ENCODE measurements around the gene MFAP4.

DNA sequence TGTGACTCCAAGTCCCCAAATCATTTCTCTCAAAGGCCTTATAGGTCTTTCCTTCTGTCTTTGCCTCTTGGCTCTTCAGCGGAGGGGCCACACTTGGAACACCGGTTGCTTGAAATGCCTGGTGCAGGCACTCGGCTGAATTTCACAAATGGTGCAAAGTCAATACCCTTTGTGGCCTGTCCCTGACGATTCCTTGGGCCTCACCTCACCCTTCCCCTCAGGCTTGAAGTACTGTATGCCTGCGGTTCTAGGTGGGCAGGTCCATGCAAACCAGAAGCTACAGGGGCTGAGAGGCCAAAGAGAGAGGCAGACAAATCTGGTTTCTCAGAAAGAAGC, 20.4 kb downstream of the MFAP4 start:
- TF ChIP-seq, protein P1, sequence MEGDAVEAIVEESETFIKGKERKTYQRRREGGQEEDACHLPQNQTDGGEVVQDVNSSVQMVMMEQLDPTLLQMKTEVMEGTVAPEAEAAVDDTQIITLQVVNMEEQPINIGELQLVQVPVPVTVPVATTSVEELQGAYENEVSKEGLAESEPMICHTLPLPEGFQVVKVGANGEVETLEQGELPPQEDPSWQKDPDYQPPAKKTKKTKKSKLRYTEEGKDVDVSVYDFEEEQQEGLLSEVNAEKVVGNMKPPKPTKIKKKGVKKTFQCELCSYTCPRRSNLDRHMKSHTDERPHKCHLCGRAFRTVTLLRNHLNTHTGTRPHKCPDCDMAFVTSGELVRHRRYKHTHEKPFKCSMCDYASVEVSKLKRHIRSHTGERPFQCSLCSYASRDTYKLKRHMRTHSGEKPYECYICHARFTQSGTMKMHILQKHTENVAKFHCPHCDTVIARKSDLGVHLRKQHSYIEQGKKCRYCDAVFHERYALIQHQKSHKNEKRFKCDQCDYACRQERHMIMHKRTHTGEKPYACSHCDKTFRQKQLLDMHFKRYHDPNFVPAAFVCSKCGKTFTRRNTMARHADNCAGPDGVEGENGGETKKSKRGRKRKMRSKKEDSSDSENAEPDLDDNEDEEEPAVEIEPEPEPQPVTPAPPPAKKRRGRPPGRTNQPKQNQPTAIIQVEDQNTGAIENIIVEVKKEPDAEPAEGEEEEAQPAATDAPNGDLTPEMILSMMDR (conservative IDR thresholded peaks at IDR 0.05; ENCODE audit: low read depth, low read length) = no peak
- TF ChIP-seq EZH2 (IDR thresholded peaks at IDR 0.05; ENCODE audit: low read length, unreplicated experiment) (no peak), EZH2phosphoT487 (IDR thresholded peaks at IDR 0.05; ENCODE audit: borderline replicate concordance, low read length) (no peak)
